ENCODE data around the gene SLA2.
"Not testable (repeated sequence)": the region's sequence is repeated elsewhere in the genome, so short reads cannot be mapped to it uniquely, and the experiment has no call there.

Gene SLA2

DNA sequence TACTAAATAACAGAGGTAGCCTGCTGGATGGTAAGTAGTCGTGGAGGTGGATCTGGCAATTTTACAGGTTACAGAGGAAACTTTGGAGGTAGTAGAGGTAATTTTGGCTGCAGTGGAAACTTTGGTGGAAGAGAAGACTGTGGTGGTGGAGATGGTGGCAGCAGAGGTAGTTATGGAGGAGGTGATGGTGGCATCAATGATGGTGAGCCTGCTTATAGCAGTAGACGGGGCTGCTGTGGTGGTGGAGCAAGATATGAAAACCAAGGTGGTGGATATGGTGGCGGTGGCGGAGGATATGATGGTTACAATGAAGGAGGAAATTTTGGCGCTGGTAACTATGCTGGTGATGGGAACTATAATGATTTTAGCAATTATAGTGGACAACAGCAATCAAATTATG is 25.1 kb downstream of the SLA2 start:
- FAIRE-seq, result no peak

GRCh38 chr20:36614781-36615557 is 31.0 kb downstream of the SLA2 start:
- DNase-seq (ENCODE audit: extremely low spot score, insufficient read length, low read depth) (no peak), FAIRE-seq (no peak)

More for the DNA sequence above, 25.1 kb downstream of the SLA2 start:
- no peak for DNase-seq (ENCODE audit: extremely low spot score, insufficient read length, low read depth)

GRCh38 chr20:36613974-36614373 is 32.0 kb downstream of the SLA2 start:
- DNase-seq (ENCODE audit: extremely low spot score, insufficient read length, low read depth) (no peak), FAIRE-seq (no peak)

GRCh38 chr20:36611625-36612024 is 34.4 kb downstream of the SLA2 start:
- FAIRE-seq, result no peak
- DNase-seq (ENCODE audit: extremely low spot score, insufficient read length, low read depth), result no peak

DNA sequence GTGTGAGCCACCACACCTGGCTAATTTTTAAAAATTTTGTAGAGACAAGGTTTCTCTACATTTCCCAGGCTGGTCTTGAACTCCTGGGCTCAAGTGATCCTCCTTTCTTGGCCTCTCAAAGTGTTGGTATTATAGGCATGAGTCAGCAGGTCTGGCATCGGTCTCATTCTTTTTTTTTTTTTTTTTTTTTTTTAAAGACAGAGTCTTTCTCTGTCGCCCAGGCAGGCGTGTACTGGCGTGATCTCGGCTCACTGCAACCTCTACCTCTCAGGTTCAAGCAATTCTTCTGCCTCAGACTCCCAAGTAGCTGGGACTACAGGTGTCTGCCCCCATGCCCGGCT is 37.6 kb downstream of the SLA2 start:
- DNase-seq (ENCODE audit: extremely low spot score, insufficient read length, low read depth); FAIRE-seq: not testable (repeated sequence)

GRCh38 chr20:36607586-36608387 is 38.2 kb downstream of the SLA2 start:
- FAIRE-seq, result no peak

GRCh38 chr20:36606158-36607066 is 39.6 kb downstream of the SLA2 start:
- no peak for FAIRE-seq
- DNase-seq (ENCODE audit: extremely low spot score, insufficient read length, low read depth), result no peak

More at GRCh38 chr20:36607586-36608387, 38.2 kb downstream of the SLA2 start:
- no peak for DNase-seq (ENCODE audit: extremely low spot score, insufficient read length, low read depth)

GRCh38 chr20:36605399-36606157 is 40.4 kb downstream of the SLA2 start, which contains the start of gene RAB5IF:
Gene RAB5IF (plus strand): TSS chr20:36605779. CDS start chr20:36605952, 173 bp downstream.
- peak; percentile 83 for DNase-seq (ENCODE audit: extremely low spot score, insufficient read length, low read depth)

DNA sequence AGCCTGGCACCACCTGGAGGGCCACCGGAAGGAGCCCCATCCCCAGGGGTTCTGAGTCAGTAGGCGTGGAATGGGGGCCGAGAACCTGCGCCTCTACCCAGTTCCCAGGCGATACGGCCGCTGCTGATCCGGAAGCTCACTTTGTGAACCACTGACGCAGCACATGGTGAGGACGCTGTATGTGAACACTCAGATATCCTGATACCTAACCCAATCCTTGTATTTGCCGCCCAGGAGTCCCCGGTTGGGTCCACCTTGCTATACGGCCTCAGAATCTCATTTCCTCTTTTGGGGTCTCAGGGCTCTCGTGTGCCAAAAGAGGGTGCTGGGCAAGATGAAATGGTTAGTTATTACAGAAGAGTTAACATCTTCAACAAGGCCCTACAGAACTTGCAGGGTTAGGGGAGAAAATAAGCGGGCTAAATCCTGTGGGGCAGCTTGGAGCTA is 41.0 kb downstream of the SLA2 start:
- FAIRE-seq, result no peak
- peak; percentile 47 for DNase-seq (ENCODE audit: extremely low spot score, insufficient read length, low read depth)

More at GRCh38 chr20:36605399-36606157, 40.4 kb downstream of the SLA2 start, which contains the start of gene RAB5IF:
- FAIRE-seq, result peak; percentile 98

GRCh38 chr20:36601540-36601939 is 44.5 kb downstream of the SLA2 start:
- no peak for DNase-seq (ENCODE audit: extremely low spot score, insufficient read length, low read depth)
- FAIRE-seq, result no peak

- FAIRE-seq, result peak; percentile 78
- no peak for DNase-seq (ENCODE audit: extremely low spot score, insufficient read length, low read depth)
Observed at GRCh38 chr20:36599912-36600345, 46.1 kb downstream of the SLA2 start.

- no peak for DNase-seq (ENCODE audit: extremely low spot score, insufficient read length, low read depth)
- no peak for FAIRE-seq
Observed at GRCh38 chr20:36593347-36593929, 52.6 kb downstream of the SLA2 start.

- DNase-seq (ENCODE audit: extremely low spot score, insufficient read length, low read depth) (no peak), FAIRE-seq (no peak)
Observed at GRCh38 chr20:36591854-36592641, 53.9 kb downstream of the SLA2 start.

DNA sequence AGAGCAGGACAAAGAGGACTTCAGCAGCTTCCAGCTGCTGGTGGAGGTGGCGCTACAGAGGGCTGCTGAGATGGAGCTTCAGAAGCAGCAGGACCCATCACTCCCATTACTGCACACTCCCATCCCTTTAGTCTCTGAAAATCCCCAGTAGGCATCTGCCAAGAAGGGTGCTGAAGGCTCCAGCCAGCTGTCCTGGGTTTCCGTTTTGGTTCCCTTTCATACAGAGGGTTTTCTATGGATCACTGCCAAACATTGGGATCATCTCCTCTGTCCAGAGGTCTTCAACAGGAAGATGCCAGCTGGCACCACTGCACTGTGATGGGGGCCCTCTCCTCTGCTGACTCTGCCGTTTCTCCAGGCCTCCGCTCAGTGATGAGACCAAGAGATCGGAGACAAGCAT is 54.7 kb downstream of the SLA2 start:
- DNase-seq (ENCODE audit: extremely low spot score, insufficient read length, low read depth) (no peak), FAIRE-seq (no peak)

- FAIRE-seq (no peak), DNase-seq (ENCODE audit: extremely low spot score, insufficient read length, low read depth) (no peak)
Observed at GRCh38 chr20:36587388-36588070, 58.5 kb downstream of the SLA2 start.

DNA sequence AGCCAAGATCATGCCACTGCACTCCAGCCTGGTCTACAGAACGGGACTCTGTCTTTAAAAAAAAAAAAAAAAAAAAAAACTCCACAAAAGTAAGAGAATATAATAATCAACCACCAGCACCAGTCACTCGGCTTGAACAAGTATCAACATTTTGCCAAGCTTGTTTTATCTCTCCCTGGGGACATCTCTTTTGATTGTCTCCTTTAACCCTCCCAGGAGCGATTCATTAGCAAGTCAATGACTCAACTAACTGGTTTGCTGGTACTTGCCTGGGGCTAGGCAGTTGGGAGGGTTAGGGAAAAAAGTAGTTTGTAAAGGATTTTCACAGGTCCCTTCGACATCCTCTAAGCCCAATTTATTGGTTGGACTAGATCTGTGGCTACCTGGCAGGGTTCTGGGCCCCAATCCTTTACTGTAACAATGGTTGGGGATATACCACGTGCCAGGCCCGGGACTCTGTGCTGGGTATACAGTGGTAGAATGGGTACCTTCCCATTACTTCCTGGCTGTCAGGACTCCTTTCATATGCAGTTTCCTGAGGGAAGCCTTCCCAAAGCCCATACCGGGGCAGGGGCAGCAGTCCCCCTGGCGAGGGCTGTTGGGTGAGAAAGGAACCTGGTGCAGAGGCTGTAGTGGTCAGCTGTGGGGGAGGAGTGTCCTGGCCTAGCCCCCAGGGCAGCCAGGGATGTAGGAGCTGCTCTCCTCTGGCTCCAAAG is 60.4 kb downstream of the SLA2 start:
- no peak for FAIRE-seq
- no peak for DNase-seq (ENCODE audit: extremely low spot score, insufficient read length, low read depth)

DNA sequence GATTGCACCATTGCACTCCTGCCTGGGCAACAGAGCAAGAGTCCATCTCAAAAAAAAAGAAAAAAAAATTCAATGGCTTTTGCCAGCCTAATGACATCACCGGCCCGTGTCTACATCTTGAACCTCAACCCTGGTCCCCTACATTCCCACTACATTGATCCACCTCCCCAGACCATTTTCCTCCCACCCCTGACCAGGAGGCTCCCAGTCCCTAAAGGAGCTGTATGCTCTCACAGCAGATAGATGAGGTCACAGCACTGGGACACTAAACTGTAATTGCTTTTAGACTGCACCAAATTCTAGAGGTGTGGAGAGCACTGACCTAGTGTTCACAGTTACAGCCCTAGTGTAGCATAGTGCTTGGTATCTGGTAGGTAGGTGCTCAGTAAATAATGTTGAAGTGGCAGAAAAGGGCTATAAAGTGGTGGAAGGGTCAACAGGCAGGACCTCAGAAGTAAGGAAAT is 61.9 kb downstream of the SLA2 start:
- no peak for FAIRE-seq
- no peak for DNase-seq (ENCODE audit: extremely low spot score, insufficient read length, low read depth)

Measured in GM18507 (cell line).